Measurements from ENCODE around the gene MYCL. TPM values are rescaled to one million over a fixed set of nuclear protein-coding genes. Genes with fewer than 3 reads are reported as not detected.

Gene MYCL
- total RNA-seq (2.4 TPM), polyA plus RNA-seq (ENCODE audit: insufficient read depth in 1 of 8, insufficient read length in 8 of 8, low replicate concordance in 1 of 8) (1 to 10 TPM; 1.7 to 8.4 (median 3.6) TPM)
- long read RNA-seq, donor 1 = 0 reads
- long read RNA-seq, donor 2 = 0 reads
- long read RNA-seq, donor 3, partial matches to known transcripts = 0 of 1 reads
- long read RNA-seq, donor 3, other reads (novel, unspliced or antisense) = 0 of 1 reads
- long read RNA-seq, donor 4, partial matches to known transcripts = 0 of 2 reads
- long read RNA-seq, donor 4, other reads (novel, unspliced or antisense) = 0 of 2 reads
- long read RNA-seq, donor 5 = 0 reads
- long read RNA-seq, donor 6, partial matches to known transcripts = 0 of 1 reads
- long read RNA-seq, donor 6, other reads (novel, unspliced or antisense) = 0 of 1 reads
- long read RNA-seq, donor 7 = 0 reads
- long read RNA-seq, donor 8 = 0 reads
- long read RNA-seq, donor 9 = 0 reads
- long read RNA-seq, donor 10, partial matches to known transcripts = 0 of 1 reads
- long read RNA-seq, donor 10, other reads (novel, unspliced or antisense) = 0 of 1 reads
- long read RNA-seq, donor 11 = 0 reads

DNA sequence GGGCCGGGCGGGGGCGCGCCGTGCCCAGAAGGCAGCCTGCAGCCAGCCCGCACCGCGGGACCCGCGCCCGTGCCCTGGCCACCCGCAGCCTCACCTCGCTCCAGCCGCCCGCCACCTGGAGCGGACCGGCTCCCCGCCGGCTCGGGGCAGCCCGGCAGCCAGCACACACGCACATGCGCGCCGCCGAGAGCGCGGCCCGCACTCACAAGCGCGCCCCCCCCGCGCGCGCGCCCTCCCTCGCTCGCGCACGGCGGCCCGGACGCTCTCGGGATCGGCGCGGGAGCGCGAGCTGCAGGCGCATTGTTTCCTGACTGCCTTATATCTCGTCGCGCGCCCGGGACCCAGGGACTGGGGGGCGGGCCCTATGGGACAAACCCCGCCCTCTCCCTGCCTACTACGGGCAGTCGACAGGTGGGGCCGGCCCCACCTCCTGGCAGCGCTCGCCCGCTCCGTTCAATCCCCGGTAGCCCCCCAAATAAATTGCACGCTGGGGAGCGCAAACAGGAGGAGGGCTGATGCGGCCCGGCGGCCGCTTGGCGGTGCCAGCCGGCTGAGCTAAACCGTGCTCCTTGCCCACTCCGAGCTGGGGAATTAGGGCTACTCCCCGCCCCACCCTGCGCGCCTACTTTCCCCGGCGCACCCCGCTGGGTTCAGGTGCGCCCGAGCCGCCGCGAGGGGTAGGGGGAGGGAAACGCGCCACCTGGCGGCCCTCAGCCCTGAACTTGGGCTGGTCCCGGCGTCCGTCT lies at the start of gene MYCL:
Gene MYCL, minus strand, starts transcription at position 204 of the 746 bp plus-strand sequence. CDS start 483 bp downstream, outside the sequence.
- no peaks in the 10 kb centered on the region for H3K9me3 ChIP-seq (replicated peaks; ENCODE audit: control insufficient read depth, low read depth, low read length)
- peak within 1 kb of the TSS; percentile 13 for H3K27ac ChIP-seq (ENCODE audit: low read length)
- peak; percentile 77 for DNase-seq
- under 1% methylated on average over 89 of the region's 92 CpGs for WGBS (ENCODE audit: insufficient coverage)
- H3K4me1 ChIP-seq (ENCODE audit: control insufficient read depth, insufficient read depth, low read length) = peaks cover 44% of the 10 kb centered on the region
- H3K27me3 ChIP-seq (ENCODE audit: control insufficient read depth, insufficient read depth, low read length) = peaks cover 53% of the 10 kb centered on the region
- H3K36me3 ChIP-seq (ENCODE audit: control insufficient read depth, insufficient read depth, low read length) = no peaks in the 10 kb centered on the region
- H3K4me3 ChIP-seq (ENCODE audit: low read length) = peak within 1 kb of the TSS; percentile 73

DNA sequence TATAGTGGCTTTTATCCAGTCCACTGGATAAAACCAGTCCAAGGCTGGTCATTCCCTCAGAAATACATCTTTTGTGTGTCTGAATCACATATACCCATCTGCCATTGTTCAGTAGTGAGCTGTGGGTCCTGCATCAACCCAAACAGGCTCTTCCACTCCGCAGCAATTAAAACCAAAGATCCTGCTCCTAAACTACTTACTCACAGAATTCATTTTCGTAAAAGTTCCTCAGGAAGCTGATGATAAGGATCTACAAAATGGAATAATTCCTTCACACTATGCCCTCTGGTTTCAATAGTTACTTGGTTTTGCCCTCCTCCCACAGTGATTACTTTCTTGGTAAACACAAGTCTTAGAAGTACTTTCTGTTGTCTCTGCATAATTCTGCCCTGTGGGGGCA lies 48.2 kb upstream of the MYCL start:
- Histone ChIP-seq H3K36me3 (ENCODE audit: control insufficient read depth, insufficient read depth, low read length) (no peaks in the 10 kb centered on the region), H3K27me3 (ENCODE audit: control insufficient read depth, insufficient read depth, low read length) (peaks cover 4% of the 10 kb centered on the region), H3K9me3 (replicated peaks; ENCODE audit: control insufficient read depth, low read depth, low read length) (peaks cover 5% of the 10 kb centered on the region), H3K4me3 (ENCODE audit: low read length) (no peak overlapping the region), H3K4me1 (ENCODE audit: control insufficient read depth, insufficient read depth, low read length) (peaks cover 21% of the 10 kb centered on the region), H3K27ac (ENCODE audit: low read length) (no peak overlapping the region)
- DNase-seq = no peak
- no CpG with 5 or more reads among the region's 2 CpGs for WGBS (ENCODE audit: insufficient coverage)

DNA sequence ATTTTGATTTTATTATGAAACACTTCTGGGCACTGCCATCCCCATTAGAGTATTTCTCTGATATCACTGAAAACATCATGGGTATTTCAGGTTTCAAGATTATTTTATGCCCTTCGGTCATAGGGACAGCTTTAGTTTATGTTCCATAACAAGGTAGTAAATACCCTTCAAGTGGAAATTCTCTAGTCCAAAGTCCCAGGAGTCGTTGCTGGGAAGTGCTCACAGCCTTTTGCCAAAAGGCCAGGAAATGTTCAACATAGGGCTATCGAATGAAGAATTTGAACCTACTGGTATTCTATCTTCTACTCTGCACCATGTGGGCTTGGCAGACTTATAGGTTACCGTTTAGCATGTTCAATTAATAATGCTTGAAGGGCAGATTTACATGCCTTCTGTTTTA lies 45.5 kb upstream of the MYCL start:
- no peak for DNase-seq
- Histone ChIP-seq H3K9me3 (replicated peaks; ENCODE audit: control insufficient read depth, low read depth, low read length) (peaks cover 5% of the 10 kb centered on the region), H3K27me3 (ENCODE audit: control insufficient read depth, insufficient read depth, low read length) (no peaks in the 10 kb centered on the region), H3K36me3 (ENCODE audit: control insufficient read depth, insufficient read depth, low read length) (no peaks in the 10 kb centered on the region), H3K4me3 (ENCODE audit: low read length) (no peak overlapping the region), H3K27ac (ENCODE audit: low read length) (no peak overlapping the region), H3K4me1 (ENCODE audit: control insufficient read depth, insufficient read depth, low read length) (peaks cover 3% of the 10 kb centered on the region)
- no CpG with 5 or more reads among the region's 4 CpGs for WGBS (ENCODE audit: insufficient coverage)

DNA sequence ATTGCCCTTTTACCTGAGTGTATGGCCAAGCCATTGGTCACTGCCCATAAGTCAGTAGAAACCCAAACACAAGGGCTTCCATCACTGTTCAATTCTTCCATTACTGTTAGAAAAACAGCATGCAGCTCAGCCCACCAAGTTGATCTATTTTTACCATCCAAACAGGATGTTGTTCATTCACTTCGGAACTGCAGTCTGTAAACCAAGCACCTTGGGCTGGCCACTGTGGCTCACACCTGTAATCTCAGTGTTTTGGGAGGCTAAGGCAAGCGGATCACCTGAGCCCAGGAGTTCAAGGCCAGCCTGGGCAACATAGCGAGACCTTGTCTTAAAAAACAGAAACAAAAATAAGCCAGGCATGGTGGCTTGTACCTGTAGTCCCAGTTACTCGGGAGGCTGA lies 44.5 kb upstream of the MYCL start:
- no peak for DNase-seq
- Histone ChIP-seq H3K4me1 (ENCODE audit: control insufficient read depth, insufficient read depth, low read length) (no peaks in the 10 kb centered on the region), H3K4me3 (ENCODE audit: low read length) (no peak overlapping the region), H3K9me3 (replicated peaks; ENCODE audit: control insufficient read depth, low read depth, low read length) (peaks cover 5% of the 10 kb centered on the region), H3K36me3 (ENCODE audit: control insufficient read depth, insufficient read depth, low read length) (no peaks in the 10 kb centered on the region), H3K27ac (ENCODE audit: low read length) (no peak overlapping the region), H3K27me3 (ENCODE audit: control insufficient read depth, insufficient read depth, low read length) (no peaks in the 10 kb centered on the region)
- WGBS (ENCODE audit: insufficient coverage) = 79% methylated on average over 4 of the region's 4 CpGs

GRCh38 chr1:39944410-39945112 lies 42.8 kb upstream of the MYCL start:
- Histone ChIP-seq H3K9me3 (replicated peaks; ENCODE audit: control insufficient read depth, low read depth, low read length) (no peaks in the 10 kb centered on the region), H3K4me1 (ENCODE audit: control insufficient read depth, insufficient read depth, low read length) (no peaks in the 10 kb centered on the region), H3K4me3 (ENCODE audit: low read length) (no peak overlapping the region), H3K27me3 (ENCODE audit: control insufficient read depth, insufficient read depth, low read length) (no peaks in the 10 kb centered on the region), H3K27ac (ENCODE audit: low read length) (no peak overlapping the region), H3K36me3 (ENCODE audit: control insufficient read depth, insufficient read depth, low read length) (no peaks in the 10 kb centered on the region)
- DNase-seq = no peak
- WGBS (ENCODE audit: insufficient coverage) = 40% methylated on average over 1 of the region's 8 CpGs

GRCh38 chr1:39943471-39944290 lies 42.0 kb upstream of the MYCL start:
- Histone ChIP-seq H3K4me3 (ENCODE audit: low read length) (no peak overlapping the region), H3K27me3 (ENCODE audit: control insufficient read depth, insufficient read depth, low read length) (no peaks in the 10 kb centered on the region), H3K9me3 (replicated peaks; ENCODE audit: control insufficient read depth, low read depth, low read length) (no peaks in the 10 kb centered on the region), H3K4me1 (ENCODE audit: control insufficient read depth, insufficient read depth, low read length) (no peaks in the 10 kb centered on the region), H3K27ac (ENCODE audit: low read length) (no peak overlapping the region), H3K36me3 (ENCODE audit: control insufficient read depth, insufficient read depth, low read length) (no peaks in the 10 kb centered on the region)
- DNase-seq = no peak
- WGBS (ENCODE audit: insufficient coverage) = 91% methylated on average over 9 of the region's 14 CpGs

DNA sequence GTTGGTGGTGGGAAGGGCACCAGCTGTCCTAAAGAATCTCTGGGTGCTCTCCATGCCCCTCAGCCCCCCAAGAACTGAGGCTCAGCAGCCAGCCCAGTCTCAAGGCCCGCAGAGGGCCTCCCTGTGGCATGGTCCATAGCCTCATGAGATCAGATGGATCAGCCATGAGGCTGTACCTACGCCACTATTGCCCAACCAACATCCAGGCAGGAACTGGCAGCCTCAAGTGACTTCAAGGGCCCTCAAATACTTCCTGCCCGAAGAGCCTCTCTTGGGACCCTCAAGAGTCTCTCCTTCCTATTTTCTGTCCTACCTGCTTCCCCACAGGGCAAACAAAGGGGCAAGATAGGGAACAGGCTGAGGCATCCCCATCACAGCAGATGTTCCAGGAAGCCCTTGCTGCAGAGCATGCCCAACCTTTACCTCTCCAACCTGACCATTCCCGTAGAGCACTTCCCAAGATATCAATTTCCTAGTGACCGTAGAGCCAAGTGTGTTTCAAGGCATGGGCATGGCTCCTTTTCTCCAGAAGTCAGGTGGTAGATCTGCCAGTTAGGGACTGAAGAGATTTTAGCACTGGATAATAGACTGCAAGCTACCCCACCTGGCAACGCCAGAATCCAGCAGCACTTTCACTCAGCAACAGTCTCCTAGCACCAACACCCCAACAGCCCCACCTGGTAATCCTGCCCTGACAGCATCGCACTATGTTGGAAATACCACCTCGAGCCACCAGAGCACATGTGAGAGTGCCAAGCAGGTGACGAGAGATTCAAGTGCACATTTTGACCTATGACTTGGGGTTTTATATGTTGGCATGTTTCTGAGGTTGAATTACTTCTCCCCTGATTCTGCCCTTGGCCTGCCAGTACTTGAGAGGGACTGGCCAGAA lies 39.5 kb upstream of the MYCL start:
- Histone ChIP-seq H3K4me1 (ENCODE audit: control insufficient read depth, insufficient read depth, low read length) (no peaks in the 10 kb centered on the region), H3K9me3 (replicated peaks; ENCODE audit: control insufficient read depth, low read depth, low read length) (no peaks in the 10 kb centered on the region), H3K4me3 (ENCODE audit: low read length) (no peak overlapping the region), H3K27ac (ENCODE audit: low read length) (no peak overlapping the region), H3K27me3 (ENCODE audit: control insufficient read depth, insufficient read depth, low read length) (no peaks in the 10 kb centered on the region), H3K36me3 (ENCODE audit: control insufficient read depth, insufficient read depth, low read length) (no peaks in the 10 kb centered on the region)
- WGBS (ENCODE audit: insufficient coverage) = 76% methylated on average over 4 of the region's 9 CpGs
- DNase-seq = no peak

- DNase-seq = no peak
- Histone ChIP-seq H3K4me1 (ENCODE audit: control insufficient read depth, insufficient read depth, low read length) (no peaks in the 10 kb centered on the region), H3K4me3 (ENCODE audit: low read length) (no peak overlapping the region), H3K27ac (ENCODE audit: low read length) (no peak overlapping the region), H3K27me3 (ENCODE audit: control insufficient read depth, insufficient read depth, low read length) (no peaks in the 10 kb centered on the region), H3K36me3 (ENCODE audit: control insufficient read depth, insufficient read depth, low read length) (no peaks in the 10 kb centered on the region), H3K9me3 (replicated peaks; ENCODE audit: control insufficient read depth, low read depth, low read length) (peaks cover 4% of the 10 kb centered on the region)
- WGBS (ENCODE audit: insufficient coverage) = 63% methylated on average over 3 of the region's 5 CpGs
Measured at GRCh38 chr1:39940253-39940652, 38.5 kb upstream of the MYCL start.

GRCh38 chr1:39938856-39939255 lies 37.1 kb upstream of the MYCL start:
- Histone ChIP-seq H3K4me3 (ENCODE audit: low read length) (no peak overlapping the region), H3K27ac (ENCODE audit: low read length) (no peak overlapping the region), H3K4me1 (ENCODE audit: control insufficient read depth, insufficient read depth, low read length) (no peaks in the 10 kb centered on the region), H3K36me3 (ENCODE audit: control insufficient read depth, insufficient read depth, low read length) (no peaks in the 10 kb centered on the region), H3K9me3 (replicated peaks; ENCODE audit: control insufficient read depth, low read depth, low read length) (peaks cover 4% of the 10 kb centered on the region), H3K27me3 (ENCODE audit: control insufficient read depth, insufficient read depth, low read length) (no peaks in the 10 kb centered on the region)
- 93% methylated on average over 7 of the region's 8 CpGs for WGBS (ENCODE audit: insufficient coverage)
- DNase-seq = no peak

All from muscle of leg (tissue), 16 donors.